Nephron (organoid): ENCODE data around the gene PCDH9.

Source experiments
- H3K27ac Mint-ChIP-seq, 3 experiments: 2 replicates each; pipeline ENCODE4 v1.8.0; 2020; ENCODE audit warnings: mixed read lengths in 3 of 3, mild to moderate bottlenecking in 2 of 3, moderate library complexity in 1 of 3
- H3K27me3 Mint-ChIP-seq: 2 replicates; pipeline ENCODE4 v1.8.0; 2021; ENCODE audit warnings: low read depth, mild to moderate bottlenecking, moderate library complexity, mixed read lengths
- H3K36me3 Mint-ChIP-seq: 2 replicates; pipeline ENCODE4 v1.8.0; 2020; ENCODE audit warnings: low read depth, mixed read lengths
- H3K4me1 Mint-ChIP-seq: 2 replicates; pipeline ENCODE4 v1.8.0; 2020; ENCODE audit warnings: mixed read lengths
- H3K4me3 Mint-ChIP-seq, 3 experiments: 2 replicates each; pipeline ENCODE4 v1.8.0; 2020; ENCODE audit warnings: mild to moderate bottlenecking in 3 of 3, mixed read lengths in 3 of 3, moderate library complexity in 2 of 3
- H3K9me3 Mint-ChIP-seq: 2 replicates; pipeline ENCODE4 v1.8.0; 2020; ENCODE audit warnings: mixed read lengths
- CTCF ChIP-seq, 3 experiments: fragments of 200-600 bp; sonication (generic); IDR thresholded peaks; one replicate each; pipeline ENCODE4 v1.5.0; 2021; ENCODE audit warnings: antibody characterized with exemption in 3 of 3; ENCODE audit not compliant: unreplicated experiment in 3 of 3

PCDH9 gene

GRCh38 chr13:66577358-66577757 lies 652.8 kb downstream of the PCDH9 start:
- H3K27me3 Mint-ChIP-seq = no peaks in the 10 kb centered on the region
- no peaks in the 10 kb centered on the region for H3K4me1 Mint-ChIP-seq
- H3K9me3 Mint-ChIP-seq = no peaks in the 10 kb centered on the region
- TF ChIP-seq CTCF (IDR thresholded peaks at IDR 0.05; ENCODE audit: unreplicated experiment in 3 of 3) = no peak
- H3K27ac Mint-ChIP-seq = no peak overlapping the region
- peaks cover 5% of the 10 kb centered on the region for H3K36me3 Mint-ChIP-seq
- H3K4me3 Mint-ChIP-seq = no peak overlapping the region

- H3K27ac Mint-ChIP-seq = no peak overlapping the region
- H3K4me1 Mint-ChIP-seq = no peaks in the 10 kb centered on the region
- no peak overlapping the region for H3K4me3 Mint-ChIP-seq
- H3K36me3 Mint-ChIP-seq = peaks cover 5% of the 10 kb centered on the region
- no peaks in the 10 kb centered on the region for H3K9me3 Mint-ChIP-seq
- H3K27me3 Mint-ChIP-seq = no peaks in the 10 kb centered on the region
- TF ChIP-seq CTCF (IDR thresholded peaks at IDR 0.05; ENCODE audit: unreplicated experiment in 3 of 3) = no peak
Observed at GRCh38 chr13:66576381-66576780, 653.8 kb downstream of the PCDH9 start.

DNA sequence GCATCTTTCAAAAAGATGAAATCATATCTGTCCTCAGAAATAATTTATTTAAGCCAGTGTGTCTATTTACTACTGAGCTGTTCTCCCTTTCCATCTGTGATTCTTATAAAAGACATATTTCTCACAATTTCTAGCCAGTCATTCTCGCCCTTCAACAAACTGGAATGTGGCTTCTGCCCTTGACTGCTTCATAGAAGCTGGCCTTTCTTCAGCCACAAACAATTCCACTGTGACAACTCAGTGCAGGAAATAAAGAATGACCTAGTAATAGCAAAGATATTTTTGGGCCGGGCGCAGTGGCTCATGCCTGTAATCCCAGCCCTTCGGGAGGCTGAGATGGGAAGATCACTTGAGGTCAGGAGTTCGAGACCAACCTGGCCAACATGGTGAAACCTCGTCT lies 655.5 kb downstream of the PCDH9 start:
- no peak for TF ChIP-seq CTCF (IDR thresholded peaks at IDR 0.05; ENCODE audit: unreplicated experiment in 3 of 3)

GRCh38 chr13:66567899-66568612 lies 662.1 kb downstream of the PCDH9 start:
- no peak overlapping the region for H3K4me3 Mint-ChIP-seq
- peaks cover 3% of the 10 kb centered on the region for H3K9me3 Mint-ChIP-seq
- peaks cover 16% of the 10 kb centered on the region for H3K4me1 Mint-ChIP-seq
- no peak overlapping the region for H3K27ac Mint-ChIP-seq
- no peak for TF ChIP-seq CTCF (IDR thresholded peaks at IDR 0.05; ENCODE audit: unreplicated experiment in 3 of 3)
- no peaks in the 10 kb centered on the region for H3K36me3 Mint-ChIP-seq
- H3K27me3 Mint-ChIP-seq = no peaks in the 10 kb centered on the region

More for the DNA sequence above, 655.5 kb downstream of the PCDH9 start:
- Mint-ChIP-seq H3K4me1 (no peaks in the 10 kb centered on the region), H3K36me3 (peaks cover 5% of the 10 kb centered on the region), H3K27me3 (no peaks in the 10 kb centered on the region), H3K9me3 (no peaks in the 10 kb centered on the region), H3K27ac (no peak overlapping the region), H3K4me3 (no peak overlapping the region)

GRCh38 chr13:66565279-66565678 lies 664.9 kb downstream of the PCDH9 start:
- H3K9me3 Mint-ChIP-seq = peaks cover 8% of the 10 kb centered on the region
- no peak overlapping the region for H3K4me3 Mint-ChIP-seq
- H3K4me1 Mint-ChIP-seq = peaks cover 16% of the 10 kb centered on the region
- no peaks in the 10 kb centered on the region for H3K27me3 Mint-ChIP-seq
- H3K36me3 Mint-ChIP-seq = no peaks in the 10 kb centered on the region
- peak overlapping the region; percentile 68 to 88 (median 84) for H3K27ac Mint-ChIP-seq
- TF ChIP-seq CTCF (IDR thresholded peaks at IDR 0.05; ENCODE audit: unreplicated experiment in 3 of 3) = no peak

DNA sequence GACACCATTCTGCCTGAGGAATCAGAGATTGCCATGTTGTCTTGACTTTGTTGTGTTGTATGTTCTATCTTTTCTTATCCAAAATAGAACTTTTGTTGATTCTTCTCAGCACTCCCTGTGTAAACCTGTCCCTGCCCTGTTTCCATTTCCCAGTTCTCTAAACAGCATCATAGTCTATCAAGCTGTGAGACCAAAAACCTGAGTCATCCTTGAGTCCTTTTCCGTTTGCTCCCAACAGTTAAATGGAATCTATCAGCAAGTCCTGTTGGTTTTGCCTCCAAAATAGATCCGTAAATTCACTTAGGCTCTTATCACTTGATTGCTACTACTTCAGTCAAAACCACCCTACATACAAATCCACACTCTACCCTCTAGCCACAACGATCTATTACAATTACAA lies 667.1 kb downstream of the PCDH9 start:
- H3K36me3 Mint-ChIP-seq = peaks cover 6% of the 10 kb centered on the region
- H3K27me3 Mint-ChIP-seq = no peaks in the 10 kb centered on the region
- peaks cover 25% of the 10 kb centered on the region for H3K4me1 Mint-ChIP-seq
- no peak for TF ChIP-seq CTCF (IDR thresholded peaks at IDR 0.05; ENCODE audit: unreplicated experiment in 3 of 3)
- no peak overlapping the region for H3K4me3 Mint-ChIP-seq
- H3K9me3 Mint-ChIP-seq = peaks cover 14% of the 10 kb centered on the region
- H3K27ac Mint-ChIP-seq = no peak overlapping the region
